HG03039 (cell line): ENCODE results near the gene PNCK.

ENCODE experiments used
- ATAC-seq: cut with Tn5 transposase; IDR thresholded peaks from one replicate; pipeline ENCODE4 v1.9.1; 2021; ENCODE audit warnings: mild to moderate bottlenecking, moderate library complexity; ENCODE audit not compliant: unreplicated experiment

Gene PNCK

DNA sequence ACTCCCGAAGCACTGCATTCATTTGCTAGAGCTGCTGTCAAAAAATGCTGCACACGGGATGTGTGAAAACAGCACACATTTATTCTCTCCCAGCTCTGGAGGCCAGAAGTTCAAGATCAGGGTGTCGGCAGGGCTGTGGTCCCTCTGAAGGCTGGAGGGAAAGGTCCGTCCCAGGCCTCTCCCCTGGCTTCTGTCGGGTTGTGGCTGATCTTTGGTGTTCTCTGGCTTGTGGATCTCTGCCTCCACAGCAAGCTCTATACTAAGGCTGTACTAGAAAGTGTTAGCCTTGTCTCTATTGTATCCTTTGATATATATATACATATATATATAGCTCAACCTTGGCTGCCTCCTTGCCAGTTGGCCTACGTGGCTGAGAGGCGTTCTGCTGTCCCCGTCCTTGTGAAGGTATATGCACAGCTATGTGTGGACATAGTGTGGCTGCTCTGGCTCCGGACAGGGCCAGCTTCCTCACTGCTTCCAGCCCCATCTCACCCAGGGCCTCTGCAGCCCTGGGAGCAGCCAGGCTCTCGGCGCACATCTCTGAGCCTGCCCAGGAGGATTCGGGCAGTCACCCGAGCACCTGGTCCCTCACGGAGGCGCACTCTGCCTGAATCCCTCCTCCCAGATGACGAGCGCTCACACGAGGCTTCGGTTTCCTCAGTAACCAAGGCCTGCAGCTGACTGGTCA, 41.6 kb downstream of the PNCK start:
- no peak for ATAC-seq

DNA sequence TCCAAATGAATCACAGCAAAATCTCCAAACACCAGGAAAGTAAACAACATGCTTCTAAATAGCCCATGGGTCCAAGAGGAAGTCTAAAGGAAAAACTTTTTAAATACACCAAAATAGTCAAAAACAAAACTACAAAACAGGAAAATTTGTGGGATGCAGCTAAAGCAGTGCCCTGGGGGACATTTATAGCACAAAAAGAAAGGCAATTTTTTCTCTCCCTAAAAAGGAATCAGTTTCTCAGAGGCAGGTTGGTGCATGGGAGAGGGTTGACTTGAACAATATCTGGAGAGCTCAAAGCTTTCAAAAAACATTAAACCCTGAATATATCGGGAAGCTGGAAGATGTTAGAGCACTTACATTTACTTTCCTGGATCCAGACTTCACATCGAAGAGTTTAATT, 42.3 kb downstream of the PNCK start:
- ATAC-seq, result no peak

DNA sequence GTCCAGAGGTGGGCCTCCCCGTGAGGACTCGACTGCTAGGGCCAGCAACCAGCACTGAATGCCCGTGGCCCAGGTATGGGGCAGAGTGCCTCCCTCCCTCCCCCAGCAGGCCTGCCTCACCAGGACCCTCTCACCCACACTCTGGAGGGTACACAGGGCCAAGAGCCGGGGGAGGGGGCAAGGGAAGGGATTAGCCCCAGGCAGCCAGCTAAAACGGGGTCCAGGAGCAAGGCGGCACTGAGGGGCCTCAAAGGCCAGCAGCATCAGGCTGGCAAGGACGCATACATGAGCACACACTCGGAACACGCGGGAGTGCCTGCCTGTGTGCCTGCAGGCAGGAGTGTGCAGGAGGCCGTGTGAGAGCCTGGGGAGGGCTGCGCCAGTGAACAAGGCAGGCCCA, 44.9 kb downstream of the PNCK start:
- no peak for ATAC-seq

DNA sequence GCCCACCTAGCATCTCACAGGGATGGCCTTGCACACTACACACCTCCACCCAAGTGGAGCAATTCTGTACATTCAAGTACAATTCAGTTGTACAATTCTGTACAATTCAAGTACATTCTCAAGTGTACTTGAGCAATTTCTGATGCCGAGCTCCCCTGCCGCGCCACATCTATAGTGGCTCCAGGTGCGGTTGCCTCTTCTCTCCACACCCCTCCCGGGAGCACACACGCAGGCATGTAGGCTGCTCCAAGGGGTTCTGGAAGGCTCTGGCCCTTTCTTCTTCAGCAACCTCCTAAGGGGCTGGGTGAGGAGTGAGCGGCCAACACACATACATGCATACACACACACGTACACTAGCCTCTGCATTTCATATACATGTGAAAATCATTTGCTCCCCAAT, 45.5 kb downstream of the PNCK start:
- no peak for ATAC-seq

DNA sequence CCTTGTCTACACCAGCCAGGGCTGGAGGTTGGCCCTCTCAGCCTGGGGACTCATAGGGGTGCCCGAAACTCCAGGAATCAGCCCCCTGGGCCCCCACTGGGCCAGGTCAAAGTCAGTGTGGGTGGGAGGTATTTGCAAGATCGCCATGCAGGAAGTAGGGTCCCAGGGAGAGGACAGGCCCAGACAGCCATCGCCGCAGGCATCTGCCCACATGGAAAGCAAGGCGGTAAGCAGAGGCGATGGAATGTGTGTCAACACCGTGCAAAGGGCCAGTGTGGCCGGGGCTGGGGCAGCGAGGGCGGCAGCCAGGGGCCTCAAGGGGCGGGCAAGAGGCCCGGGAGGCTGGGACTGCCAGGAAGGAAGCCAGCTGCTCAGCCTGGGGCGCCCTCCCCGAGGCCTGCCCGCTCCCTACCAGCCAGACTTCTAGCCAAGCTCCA, 45.9 kb downstream of the PNCK start:
- ATAC-seq, result no peak

DNA sequence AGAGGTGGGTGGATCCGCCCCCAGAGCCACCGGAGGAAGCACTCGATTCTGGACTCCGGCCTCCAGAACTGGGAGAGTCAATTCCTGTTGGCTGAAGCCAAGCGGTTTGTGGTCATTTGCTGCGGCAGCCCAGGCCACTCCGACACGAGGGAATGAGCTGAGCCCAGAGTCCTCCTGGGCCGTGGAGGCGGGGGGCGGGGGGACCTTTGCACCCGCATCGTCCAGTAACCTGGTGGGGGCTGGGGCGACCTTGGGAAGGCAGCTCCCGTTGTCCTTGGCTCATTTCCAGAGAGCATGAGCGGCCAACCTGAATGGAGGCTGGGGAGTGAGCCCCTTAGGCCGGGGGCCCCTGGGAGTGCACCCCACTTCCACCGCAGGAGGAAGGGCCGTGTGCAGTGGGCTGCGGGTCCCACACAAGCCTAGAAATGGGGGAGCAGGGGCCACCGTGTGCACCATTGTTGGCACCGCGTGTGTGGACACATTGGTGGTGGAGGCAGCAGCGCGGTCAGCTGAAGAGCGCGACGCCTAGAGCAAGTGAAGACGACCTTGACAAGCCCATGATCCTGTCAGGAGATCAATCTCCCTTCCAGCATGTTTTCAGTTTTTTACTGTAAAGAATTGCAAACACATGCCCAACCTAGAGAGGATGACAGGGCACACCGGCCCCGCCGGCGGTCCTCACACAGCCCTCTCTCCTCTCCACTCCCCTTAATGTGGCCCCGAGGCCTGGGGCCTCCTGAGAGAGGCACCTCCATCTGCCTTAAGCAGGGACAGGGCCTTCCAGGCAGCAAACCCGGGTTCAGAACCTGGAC, 46.5 kb downstream of the PNCK start:
- ATAC-seq, result no peak

DNA sequence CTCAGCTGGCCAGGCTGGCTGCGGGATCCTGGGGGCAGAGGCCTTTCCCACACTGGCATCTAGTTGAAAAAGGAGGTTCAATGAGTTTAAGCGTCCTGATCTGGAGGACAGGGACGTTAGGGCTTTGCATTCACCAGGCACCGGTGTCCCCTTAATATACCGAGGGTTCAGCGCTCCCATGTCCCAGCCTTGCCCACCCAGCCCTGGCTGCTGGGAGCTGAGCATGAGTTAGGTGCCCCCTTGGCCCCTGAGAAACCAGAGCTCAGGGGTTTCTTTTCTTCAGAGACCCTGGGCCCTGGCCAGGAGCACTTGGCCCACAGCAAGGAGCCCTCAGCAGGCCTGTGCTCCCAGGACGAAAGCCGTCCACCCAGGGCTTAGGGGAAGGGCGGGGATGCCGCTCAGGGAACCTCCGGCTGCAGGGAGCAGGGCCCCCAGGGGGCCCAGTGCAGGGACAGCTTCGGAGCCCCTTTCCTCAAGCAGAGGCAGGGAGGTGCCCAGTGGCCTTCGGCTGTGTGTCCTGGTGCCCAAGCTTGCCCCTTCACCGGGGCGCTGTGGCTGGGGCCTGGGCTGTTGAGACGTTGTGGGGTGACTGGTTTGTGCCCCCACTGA, 47.5 kb downstream of the PNCK start:
- ATAC-seq, result no peak

DNA sequence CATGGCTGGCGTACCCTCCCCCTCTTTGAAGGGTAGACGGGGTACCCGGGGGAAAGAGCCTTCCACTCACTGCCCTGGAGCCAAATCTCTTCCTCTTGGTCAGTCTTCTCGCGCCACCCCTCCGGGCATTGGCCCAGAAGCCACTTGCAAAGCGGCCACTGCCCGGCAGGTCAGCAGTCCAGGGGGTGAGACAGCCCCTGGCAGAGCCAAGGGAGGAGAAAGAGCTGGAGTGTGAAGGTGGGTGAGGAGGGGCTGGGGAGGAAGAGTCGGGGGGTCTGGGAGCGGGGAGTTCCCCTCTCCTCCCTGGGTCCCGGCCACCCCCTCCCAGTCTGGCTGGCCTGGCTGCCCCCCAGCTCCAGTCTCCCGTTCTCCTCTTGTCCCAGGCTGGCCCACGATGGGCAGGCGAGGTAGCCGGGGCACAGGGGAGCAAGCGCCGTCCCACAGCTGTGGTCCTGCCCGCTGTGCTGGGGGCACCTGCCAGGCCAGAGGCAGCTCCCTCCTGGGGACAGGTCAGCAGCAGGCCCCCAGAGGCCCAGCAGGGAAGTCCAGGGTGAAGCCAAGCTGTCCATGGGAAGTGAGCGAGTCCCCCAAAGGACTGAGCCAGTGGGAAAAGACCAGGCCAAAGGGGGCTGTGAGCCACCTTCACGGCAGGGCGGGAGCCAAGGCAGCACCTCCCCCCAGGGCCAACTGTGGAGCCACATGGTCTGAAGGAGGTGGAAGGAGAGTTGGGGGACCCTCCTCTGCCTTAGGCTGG, 48.2 kb downstream of the PNCK start:
- no peak for ATAC-seq

DNA sequence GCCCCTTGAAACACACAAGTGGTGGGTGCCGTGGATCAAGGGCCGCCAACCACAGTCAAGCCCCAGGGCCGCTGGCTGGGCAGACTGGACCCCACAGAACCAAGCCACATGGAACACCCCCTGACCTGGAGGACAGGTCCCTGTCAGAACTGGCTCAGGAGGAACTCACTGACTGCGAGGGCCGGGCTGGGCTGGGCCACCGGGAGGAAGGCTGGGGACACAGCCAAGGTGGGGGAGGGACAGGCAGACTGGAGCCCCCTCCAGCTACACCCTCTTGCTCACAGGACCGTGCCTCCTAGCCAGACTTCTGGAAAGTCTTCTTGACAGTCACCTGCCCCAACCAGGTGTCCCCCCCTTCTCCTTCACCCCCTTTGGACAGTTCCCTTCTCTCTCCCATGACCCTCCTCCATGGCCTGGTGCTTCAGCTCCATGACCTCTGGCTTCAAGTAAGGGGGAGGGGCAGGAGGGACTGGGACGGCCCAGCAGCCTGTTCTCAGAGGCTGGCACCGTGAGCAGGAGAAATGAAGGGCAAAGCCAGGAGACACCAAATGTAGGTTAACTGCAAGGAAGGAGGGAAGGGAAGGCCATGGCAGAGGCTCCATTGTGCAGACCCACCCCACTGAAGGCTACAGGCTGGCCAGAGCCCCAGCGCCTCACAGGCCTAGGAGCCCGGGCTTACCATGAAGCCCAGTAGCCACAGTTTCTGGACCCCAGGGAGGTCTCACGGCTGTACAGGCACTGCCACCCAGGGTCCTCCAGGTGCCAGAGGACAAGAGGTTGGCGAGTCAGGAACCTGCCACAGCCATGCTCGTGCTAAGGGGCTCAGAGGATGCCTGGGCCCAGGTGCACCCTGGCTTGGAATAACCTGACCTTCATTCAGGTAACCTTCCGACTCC, 49.2 kb downstream of the PNCK start:
- ATAC-seq, result no peak

DNA sequence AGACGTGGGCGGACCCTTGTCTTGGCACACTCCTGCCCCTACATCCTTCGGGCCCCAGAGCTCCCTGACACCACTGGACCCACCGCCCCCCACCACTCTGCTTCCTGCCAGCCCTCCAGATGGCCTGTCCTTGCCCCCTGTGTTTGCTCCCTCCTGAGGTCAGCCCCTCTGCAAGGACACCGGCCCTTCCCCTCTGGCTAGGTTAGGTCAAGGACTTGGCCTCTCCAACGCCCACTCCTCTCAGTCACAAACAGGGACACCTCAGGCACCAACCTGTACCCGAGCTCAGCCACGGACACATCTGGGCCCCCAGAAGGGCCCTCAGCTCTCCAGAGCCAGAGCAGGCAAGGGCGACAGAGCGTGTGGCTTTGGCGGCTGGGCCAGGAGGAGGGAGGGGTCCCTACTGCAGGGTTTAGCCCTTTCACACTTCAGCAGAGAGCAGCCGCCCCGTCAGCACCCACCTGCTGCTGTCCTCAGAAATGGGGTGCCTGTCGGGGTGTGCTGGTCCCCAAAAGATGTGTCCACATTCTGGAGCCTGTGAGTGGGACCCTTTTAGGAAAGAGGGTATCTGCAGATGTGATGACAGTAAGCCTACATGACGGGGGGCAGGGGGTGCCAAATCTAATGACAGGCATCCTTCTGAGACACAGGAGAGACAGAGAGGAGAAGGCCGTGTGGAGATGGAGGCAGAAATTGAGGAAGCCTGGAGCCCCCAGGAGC, 50.1 kb downstream of the PNCK start:
- no peak for ATAC-seq

DNA sequence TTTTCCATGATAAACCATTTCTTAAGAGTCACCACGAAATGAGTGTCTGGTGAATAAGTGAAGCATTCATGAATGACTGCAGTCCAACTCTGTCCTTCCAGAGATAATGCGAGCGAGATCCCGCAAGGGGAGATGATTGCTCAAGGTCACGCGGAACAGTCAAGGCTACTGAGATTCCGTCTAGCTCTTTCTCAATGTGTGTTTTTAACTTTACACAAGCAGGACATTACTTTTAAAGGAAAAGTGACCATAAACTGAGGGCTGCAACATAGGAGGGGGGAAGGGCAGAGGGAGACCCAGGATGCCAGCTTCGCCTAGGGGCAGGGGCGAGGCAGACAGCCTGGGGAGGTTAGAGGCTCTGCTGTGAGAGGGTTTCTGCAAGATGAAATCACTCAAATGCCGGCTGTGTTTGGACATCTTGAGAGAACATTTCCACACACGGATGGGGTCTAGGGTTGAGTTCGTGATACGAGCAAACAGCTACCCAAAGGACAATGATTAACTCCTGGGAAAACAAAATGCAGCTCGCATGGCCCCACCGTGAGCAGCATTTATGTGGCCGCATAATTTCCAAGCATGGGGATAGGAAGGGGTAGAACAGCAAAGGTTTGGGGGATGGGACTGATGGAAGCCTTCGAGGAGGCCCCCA, 50.8 kb downstream of the PNCK start:
- ATAC-seq, result no peak

DNA sequence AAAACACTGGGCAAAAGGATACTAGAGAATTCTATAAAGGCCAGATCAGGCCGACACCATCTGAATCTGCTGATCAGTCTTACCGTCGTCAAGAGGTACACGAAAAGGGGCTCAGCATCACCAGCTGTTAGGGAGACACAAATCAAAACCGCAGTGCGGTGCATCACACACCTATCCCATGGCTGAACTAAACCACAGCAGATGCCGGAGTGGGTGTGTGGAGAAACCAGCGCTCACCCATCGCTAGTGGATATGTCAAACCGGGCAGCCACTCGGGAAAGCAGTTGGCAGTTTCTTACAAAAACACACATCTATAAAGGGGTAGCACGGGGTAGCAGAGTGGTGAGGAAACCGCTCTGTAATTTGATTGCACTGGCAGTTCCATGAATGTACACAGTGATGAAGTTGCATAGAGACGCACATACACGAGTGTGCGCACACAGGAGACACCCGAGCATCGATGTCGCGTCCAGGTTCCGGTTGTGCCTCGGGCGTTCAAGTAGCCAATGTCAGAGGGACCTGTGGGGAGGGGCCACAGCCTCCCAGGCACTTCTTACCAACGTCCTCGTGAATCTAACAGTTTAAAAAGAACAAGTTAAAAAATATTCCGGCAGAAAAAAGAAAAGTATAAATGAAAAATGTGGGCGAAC, 51.5 kb downstream of the PNCK start:
- no peak for ATAC-seq

DNA sequence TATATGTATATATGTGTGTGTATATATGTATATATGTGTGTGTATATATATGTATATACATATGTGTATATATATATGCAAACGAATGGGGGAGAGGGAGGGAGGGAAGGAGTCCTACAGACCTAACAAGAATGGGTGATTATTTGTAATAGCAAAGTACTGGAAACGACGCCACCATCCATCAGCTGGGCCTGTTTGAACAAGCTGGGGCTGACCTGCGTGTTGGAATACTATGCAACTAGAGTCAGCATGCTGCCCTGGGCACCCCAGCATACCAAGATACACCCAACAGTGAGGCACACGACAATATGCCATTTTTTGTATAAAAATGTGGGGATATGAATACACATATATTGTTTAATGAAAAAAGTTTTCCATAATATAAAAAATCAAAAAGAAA, 53.0 kb downstream of the PNCK start:
- ATAC-seq, result no peak
